ENCODE data around the gene PPFIBP2.

DNA sequence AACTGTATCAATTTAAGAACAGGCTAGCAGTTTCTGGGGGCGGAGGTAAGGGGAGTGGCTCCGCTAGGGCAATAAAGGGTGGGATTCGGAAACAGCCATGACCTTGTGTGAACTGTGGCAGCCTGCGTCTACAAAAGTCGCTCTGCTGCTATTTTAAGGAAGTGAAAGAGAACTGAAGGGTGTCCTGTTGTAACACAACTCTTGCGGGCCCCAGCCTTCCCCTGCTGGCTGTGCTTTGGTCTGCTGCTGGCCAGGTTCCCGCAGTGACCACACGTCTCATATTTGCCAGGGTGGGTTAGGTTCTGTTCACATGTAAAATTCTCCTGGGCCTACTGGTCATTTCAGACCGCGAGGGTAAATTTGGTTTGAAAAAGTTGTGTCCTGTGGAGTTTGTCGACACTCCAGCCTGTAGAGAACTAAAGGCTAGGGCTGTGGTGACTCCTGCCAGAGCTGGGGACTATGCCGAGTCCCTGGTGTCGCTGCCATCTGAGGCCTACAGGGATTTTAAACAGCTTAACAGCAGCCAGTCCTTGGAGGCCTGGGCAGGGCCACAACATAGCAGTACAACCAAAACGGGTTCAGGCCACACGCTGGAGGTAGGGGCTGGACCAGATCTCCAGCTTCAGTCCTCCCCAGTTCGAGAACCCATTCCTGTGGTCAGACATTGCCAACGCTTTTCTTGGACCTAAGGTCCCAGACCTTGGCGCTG is 1.1 kb upstream of the PPFIBP2 start:
- TF ChIP-seq KAT2A (conservative IDR thresholded peaks at IDR 0.05; ENCODE audit: control insufficient read depth, low read depth, low read length) (no peak), EGR1 (IDR thresholded peaks at IDR 0.05; ENCODE audit: borderline replicate concordance in 1 of 2, low read depth in 2 of 2, low read length in 2 of 2) (0 out of 3 replicates have a peak, but pooled peaks of 1 of the 2 experiments have one; percentile 61), GABPA (IDR thresholded peaks at IDR 0.05; ENCODE audit: low read depth) (no peak), CBFB (IDR thresholded peaks at IDR 0.05; ENCODE audit: low read depth) (peak; percentile 76; the same call in 1 of the 2 replicates), POLR2AphosphoS5 (IDR thresholded peaks at IDR 0.05; ENCODE audit: low read length) (peak; percentile 49), SIX5 (IDR thresholded peaks at IDR 0.05; ENCODE audit: low read depth, low read length, severe bottlenecking) (no peak), MYC (IDR thresholded peaks at IDR 0.05; ENCODE audit: insufficient read depth, insufficient read length, insufficient replicate concordance, low read length, severe bottlenecking) (no peak), TAF1 (IDR thresholded peaks at IDR 0.05; ENCODE audit: borderline replicate concordance, low read depth, low read length) (peak; percentile 49; the same call in 1 of the 2 replicates), POLR2A (IDR thresholded peaks at IDR 0.05; ENCODE audit: low read depth, low read length) (peak; percentile 56), BRCA1 (IDR thresholded peaks at IDR 0.05; ENCODE audit: low read depth, low read length) (no peak), SUZ12 (IDR thresholded peaks at IDR 0.05; ENCODE audit: unreplicated experiment) (no peak), CHD2 (IDR thresholded peaks at IDR 0.05; ENCODE audit: borderline replicate concordance, low read depth, low read length) (peak; percentile 46; the same call in 1 of the 2 replicates)
- TF ChIP-seq, protein P1, sequence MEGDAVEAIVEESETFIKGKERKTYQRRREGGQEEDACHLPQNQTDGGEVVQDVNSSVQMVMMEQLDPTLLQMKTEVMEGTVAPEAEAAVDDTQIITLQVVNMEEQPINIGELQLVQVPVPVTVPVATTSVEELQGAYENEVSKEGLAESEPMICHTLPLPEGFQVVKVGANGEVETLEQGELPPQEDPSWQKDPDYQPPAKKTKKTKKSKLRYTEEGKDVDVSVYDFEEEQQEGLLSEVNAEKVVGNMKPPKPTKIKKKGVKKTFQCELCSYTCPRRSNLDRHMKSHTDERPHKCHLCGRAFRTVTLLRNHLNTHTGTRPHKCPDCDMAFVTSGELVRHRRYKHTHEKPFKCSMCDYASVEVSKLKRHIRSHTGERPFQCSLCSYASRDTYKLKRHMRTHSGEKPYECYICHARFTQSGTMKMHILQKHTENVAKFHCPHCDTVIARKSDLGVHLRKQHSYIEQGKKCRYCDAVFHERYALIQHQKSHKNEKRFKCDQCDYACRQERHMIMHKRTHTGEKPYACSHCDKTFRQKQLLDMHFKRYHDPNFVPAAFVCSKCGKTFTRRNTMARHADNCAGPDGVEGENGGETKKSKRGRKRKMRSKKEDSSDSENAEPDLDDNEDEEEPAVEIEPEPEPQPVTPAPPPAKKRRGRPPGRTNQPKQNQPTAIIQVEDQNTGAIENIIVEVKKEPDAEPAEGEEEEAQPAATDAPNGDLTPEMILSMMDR (IDR thresholded peaks at IDR 0.05 in 2 of 3, conservative IDR thresholded peaks at IDR 0.05 in 1 of 3; ENCODE audit: control insufficient read depth in 2 of 3, extremely low read depth in 1 of 3, insufficient read depth in 1 of 3, low read depth in 3 of 3, low read length in 3 of 3) = peak in 2 of 3 experiments; percentile 18 to 38; a peak in 2 of 6 replicates

All from GM12878 (cell line).